Stimulated activated naive CD8-positive, alpha-beta T cell treated with anti-CD3 and anti-CD28 coated beads, Interleukin-15, Interleukin-2, amounts not matched to agents 100 U/mL and 50 U/mL, for 24 hours (primary cell): Measurements from ENCODE around the gene PIN1.
A peak's percentile ranks its signal among the peaks of the same experiment; 100 is the strongest.

Experiments
- ATAC-seq: fragments of 150-1000 bp; cut with Tn5 transposase; one replicate; pipeline ENCODE4 v1.10.0; 2021
- DNase-seq: peaks from one replicate; pipeline ENCODE4 v3.0.0; 2021

Gene PIN1

DNA sequence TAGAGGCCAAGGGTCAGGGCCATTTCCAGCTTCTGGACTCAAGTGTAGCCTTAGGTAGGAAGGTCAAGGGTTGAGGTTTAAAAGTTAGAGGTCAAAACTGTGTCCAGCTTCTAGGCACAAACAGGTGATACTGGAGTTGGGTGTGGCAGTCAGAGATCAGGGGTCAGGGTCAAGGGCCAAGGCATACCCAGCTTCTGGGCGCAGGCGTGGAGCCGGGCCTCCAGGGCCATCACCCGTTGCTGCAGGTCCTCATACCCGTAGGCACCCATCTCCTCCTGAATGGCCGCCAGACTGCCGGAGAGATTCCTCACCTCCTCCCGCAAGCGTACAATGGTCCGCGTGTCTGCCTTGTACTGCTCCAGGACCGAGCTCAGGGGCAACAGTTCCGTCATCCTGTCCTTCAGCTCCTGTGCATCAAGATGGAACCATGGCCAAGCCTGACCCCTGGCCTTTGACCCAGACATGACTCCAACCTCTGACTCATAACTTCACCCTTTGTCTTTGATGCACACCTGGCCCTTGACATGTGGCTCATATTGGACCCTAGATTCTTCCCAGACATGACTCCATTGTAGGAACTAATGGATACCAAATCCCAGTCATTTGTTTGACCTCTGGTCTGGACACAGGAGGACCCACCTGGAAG lies 22.1 kb downstream of the PIN1 start:
- no peak for ATAC-seq
- no peak for DNase-seq

DNA sequence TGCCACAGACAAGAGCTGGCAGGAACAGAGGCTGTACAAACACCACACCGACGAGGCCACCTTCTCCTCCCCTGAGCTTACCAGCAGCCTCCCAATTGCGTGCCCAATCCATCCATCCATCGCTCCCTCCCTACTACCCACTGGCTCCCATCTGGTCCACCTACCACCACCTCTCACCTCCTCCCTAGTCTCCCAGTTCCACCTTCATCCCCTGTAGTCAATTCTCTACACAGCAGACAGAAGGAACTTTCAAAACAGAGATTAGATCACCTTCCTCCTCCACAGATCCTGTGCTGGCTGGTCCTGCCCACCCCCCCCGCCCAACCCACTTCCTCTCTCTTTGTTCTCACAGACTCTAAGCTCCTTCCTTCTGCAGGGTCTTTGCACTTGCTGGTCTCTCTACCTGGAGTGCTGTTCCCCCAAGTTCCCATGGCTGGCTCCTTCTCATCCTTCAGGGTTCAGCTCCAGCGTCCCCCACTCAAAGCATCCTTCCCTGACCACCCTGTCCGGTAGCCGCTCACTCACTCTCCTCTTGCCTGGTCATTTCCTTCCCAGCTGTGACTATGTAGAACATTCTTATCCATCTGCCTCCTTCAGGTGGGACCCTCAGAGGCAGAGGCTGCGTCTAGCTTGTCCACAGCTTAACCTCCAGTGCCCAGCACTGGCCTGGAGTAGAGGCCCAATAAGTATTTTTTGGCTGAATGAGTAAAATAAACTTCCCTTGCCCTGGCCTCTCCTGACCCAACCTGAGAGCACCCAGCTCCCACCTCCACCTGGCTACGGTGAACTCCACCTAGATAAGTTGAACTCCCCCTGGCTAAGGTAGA lies 23.0 kb downstream of the PIN1 start:
- peak; percentile 68 for ATAC-seq

DNA sequence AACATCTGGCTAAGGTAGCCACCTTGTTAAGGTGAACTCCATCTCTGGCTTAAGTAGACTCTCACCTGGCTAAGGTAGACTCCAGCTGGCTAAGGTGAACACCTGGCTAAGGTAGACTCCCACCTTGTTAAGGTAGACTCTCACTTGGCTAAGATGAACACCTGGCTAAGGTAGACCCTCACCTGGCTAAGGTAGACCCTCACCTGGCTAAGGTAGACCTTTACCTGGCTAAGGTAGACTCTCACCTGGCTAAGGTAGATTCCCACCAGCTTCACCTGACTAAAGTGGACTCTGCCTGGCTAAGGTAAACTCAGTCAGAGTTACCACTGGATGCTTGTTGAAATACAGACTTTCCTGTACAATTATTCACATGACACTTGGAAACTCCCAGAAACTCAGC lies 23.6 kb downstream of the PIN1 start:
- no peak for ATAC-seq
- DNase-seq, result no peak

More for the DNA sequence above, 23.0 kb downstream of the PIN1 start:
- DNase-seq, result no peak

DNA sequence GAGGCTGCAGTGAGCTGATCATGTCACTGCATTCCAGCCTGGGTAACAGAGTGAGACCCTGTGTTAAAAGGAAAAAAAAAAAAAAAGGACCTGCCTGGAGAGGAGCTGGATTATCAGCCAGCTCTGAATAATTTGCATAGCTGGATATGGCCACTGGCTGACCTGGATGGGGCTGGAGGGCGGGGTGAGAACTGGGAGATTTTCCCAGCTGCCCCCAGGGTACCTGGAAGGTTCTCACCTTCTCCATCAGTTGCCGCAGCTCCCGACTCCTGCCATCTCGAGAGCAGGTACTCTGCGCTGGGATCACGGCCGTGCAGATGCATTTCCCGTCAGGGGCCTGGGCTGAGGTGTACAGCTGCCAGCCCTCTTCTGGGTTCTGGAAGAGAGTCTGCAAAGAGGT lies 25.3 kb downstream of the PIN1 start:
- DNase-seq, result no peak
- no peak for ATAC-seq

DNA sequence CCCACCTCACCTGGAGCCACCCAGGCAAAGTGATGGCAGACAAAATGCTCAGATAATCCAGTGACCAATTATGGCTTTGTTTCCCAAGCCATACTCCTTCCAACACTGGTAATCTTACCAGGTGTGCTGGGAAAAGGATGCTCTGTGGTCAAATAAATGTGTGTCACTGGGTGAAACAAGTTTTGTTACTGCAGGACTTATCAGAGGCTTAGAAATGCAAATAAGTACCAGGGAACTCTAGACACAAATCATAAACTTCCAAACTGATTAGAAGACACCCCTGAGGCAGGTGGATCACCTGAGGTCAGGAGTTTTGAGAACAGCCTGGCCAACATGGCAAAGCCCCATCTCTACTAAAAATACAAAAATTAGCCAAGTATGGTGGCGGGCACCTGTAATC lies 26.4 kb downstream of the PIN1 start:
- ATAC-seq (no peak), DNase-seq (no peak)

DNA sequence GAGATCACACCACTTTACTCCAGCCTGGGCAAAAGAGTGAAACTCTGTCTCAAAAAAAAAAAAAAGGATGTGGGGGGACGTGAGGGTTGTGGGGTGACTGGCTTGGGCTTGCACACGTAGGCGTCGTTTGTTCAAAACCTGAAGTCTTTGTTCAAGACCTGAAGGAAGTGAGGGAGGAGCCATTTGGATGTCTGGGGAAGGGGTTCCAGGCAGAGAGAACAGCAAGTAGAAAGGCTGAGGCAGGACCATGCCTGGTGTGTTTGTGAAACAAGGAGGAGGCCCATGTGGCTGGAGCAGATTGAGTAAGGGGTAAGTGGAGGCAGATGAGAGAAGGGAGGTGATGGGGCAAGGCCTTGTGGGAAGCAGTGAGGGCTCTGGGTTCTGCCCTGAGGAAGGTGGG lies 27.8 kb downstream of the PIN1 start:
- DNase-seq, result no peak

DNA sequence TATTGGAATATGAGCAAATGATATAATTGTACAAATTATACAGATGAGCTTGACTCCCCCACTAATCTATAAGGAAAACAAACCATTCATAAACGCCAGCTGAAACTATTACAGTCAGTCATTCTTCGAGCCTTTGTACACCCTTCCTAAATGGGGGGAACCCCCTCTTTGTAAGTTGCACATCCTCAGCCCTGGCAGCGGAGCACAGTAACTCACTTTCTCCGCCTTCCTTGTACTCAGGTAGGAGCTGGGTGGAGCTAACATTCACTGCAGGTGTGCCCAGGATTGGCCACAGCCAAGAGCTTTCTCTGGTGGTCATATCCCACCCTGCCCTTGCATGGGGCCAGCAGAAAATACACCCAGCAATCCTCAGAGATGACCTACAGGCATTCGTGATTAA lies 28.6 kb downstream of the PIN1 start:
- ATAC-seq (peak; percentile 78), DNase-seq (no peak)

More for the DNA sequence above, 27.8 kb downstream of the PIN1 start:
- no peak for ATAC-seq

DNA sequence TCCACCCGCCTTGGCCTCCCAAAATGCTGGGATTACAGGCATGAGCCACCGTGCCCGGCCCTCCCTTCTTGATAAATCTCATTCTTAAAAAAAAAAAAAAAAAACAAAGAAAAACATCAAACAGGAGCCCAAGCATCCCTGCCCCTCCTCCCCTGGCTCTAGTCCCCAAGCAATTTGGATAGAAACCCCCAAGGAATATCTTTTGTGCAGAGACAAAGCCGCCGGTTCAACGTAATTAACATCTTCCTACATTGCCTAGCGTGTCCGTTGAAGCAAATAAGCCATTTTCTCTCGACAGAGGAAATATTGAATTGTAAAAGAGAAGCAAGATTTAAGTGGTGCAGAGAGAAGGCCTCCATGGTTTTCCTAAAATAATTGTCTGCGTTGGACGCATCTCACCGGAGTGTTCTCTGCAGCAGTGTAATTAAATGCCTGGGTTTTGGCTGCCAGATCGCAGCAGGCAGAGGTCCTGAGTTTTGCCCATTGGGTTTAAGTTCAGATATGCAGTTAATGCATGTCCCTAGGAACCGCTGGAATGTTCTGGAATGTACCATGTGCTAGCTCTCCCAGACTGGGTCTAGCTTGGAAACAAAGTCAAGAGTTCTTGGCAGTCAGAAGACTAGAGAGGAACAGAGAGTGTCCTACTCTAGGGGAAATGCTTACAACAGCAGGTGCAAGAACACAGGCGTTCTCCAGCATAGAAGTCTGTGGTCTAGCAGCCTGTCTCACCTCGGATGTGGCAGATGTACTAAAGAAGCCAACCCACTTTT lies 30.8 kb downstream of the PIN1 start:
- DNase-seq, result no peak
- ATAC-seq, result peak; percentile 35

DNA sequence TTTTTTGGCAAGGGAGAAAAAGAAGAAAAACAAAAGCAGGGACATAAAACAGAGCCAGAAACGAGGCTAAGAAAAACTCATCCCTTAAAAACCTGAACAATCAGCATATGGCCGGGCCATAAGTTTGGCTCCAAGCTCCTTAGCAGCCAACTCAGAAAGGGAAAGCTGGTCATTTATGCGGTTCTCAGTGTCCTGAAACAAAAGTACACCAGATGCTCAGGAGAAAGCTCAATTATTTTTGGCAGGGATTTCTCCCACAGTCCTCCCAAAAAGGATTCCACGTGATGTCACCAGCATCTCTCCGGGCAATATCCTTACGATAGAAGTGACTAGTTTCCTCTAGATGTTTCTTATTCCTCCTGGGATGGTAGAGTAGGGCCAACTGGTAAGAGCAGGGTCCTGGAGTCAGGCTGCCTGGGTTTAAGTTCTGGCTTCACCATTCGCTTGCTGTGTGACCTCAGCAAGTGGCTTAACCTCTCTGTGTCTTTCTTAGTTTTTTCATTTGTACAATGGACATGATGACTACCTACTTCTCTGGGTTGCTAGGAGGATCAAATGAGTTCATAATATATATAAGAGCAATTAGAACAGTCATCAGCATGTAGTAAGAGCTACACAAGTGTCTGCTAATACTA lies 34.0 kb downstream of the PIN1 start:
- ATAC-seq, result no peak

DNA sequence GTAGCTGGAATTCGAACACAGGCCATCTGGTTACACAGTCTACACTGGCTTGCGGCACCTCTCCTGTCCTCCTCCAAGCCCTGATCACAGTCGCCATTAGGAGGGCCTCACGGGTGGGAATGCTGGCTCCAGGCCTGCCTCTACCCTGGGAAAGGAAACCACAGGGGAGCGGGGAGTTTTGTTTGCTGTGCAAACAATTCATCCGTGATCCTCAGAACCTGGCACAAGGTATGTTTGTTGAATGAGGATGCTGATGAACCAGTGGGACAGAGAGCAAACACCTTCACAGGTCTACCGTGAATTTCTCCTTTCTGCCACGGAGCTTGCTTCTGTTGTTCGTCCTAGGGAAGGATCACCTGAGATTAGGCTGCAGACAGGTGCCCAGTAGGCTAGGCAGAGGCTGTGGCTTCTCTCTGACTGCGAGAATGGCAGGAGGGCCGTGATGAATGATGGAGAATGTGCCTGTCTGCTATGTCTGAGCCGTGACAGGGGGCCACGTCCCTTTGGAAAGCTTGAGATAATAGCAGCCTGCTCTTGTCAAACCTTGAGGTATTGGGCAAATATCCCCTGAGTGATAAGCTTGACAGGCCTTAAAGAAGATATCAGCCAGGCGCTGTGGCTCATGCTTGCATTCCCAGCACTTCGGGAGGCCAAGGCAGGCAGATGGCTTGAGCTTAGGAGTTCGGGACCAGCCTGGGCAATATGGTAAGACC lies 36.7 kb downstream of the PIN1 start:
- DNase-seq, result no peak
- no peak for ATAC-seq

More for the DNA sequence above, 34.0 kb downstream of the PIN1 start:
- no peak for DNase-seq

DNA sequence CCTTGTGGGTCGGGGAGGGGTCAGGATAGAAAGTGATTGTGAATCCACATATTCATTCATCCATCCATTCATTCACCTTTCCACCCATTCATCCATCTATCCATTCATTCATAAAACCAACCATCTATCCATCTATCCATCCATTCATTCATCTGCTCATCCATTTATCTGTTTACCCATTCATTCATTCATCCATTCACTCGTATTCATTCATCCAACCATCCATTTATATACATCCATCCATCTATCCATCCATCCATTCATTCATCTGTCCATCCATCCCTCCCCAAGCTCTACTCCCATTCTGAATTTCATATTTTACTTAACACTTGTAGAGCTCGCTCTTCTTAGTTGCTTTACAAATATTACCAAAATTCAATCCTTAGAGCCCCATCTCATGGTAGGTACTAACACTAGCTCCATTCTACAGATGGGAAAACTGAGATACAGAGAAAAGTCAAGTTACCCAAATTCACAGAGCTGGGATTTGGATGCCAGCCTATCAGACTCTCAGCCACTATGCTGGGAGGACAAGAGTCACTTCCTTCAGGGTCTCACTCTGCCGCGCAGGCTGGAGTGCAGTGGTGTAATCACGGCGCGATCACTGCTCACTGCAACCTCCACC lies 37.6 kb downstream of the PIN1 start:
- no peak for DNase-seq
- ATAC-seq, result no peak

DNA sequence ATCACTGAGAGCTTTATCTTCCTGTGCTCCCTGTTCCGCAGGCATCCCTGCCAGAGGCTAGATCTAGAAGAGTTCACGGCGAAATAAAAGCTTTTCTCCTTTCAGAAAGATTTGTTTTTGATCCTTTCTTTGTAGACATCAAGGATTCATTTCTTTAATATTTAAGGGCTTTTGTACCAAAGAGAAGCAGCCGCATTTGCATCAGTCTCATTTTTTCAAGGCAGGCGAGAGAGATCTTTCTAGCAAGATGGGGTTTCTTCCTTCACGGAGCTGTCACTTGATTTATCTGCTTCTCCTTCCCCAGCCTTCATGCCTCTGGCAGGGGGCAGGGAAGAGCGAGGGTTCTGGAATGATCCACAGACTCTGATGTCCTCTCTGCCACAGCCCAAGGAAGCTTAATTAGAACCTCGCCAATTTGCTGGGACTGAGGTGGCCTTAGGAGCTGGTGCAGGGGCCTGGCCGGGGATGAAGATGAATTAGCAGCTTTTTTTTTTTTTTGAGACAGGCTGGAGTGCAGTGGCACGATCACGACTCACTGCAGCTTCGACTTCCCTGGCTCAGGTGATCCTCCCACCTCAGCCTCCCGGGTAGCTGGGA lies 40.0 kb downstream of the PIN1 start:
- ATAC-seq (no peak), DNase-seq (no peak)

DNA sequence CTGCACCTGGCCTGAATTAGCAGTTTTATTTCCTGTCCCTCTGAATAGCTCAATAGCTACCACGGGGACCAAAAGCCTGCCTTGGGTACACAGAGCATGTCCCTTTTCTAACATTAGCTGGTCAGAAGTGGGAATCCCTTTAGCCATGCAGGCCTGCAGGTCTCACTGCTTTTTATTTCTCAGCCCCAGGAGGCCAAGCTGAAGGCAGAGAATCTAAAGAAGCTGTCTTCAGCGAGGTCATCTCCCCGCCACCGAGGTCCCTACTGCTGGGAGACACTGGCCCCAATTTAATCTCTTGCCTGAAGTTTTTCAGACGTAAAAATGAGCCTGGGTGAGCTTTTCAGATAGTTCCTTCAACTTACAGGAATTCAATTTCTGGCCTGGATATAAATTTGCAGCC lies 40.7 kb downstream of the PIN1 start:
- ATAC-seq (no peak), DNase-seq (no peak)

DNA sequence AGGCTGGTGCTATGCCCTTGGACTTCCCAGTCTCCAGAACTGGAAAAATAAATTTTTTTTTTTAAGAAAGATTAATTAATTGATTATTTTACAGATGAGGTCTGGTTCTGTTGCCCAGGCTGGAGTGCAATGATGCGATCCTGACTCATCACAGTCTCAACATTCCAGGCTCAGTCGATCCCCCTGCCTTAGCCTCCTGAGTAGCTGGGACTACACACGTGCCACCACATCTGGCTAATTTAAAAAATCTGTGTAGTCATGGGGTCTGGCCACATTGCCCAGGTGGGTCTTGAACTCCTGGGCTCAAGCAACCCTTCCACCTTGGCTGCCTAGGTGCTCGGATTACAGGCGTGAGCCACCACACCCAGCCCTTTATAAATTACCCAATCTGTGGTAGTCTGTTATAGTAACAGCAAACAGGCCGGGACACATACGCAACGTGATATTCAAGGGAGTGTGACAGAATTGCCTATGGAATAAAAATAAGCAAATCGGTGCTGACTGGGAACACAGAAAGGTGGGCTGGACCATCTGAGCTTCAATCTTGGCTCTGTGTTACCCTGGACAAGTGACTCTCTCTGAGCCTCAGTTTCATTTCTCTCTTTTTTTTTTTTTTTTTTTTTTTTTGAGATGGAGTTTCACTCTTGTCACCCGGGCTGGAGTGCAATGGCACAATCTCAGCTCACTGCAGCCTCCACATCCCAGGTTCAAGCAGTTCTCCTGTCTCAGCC lies 42.8 kb downstream of the PIN1 start:
- ATAC-seq (no peak), DNase-seq (no peak)

DNA sequence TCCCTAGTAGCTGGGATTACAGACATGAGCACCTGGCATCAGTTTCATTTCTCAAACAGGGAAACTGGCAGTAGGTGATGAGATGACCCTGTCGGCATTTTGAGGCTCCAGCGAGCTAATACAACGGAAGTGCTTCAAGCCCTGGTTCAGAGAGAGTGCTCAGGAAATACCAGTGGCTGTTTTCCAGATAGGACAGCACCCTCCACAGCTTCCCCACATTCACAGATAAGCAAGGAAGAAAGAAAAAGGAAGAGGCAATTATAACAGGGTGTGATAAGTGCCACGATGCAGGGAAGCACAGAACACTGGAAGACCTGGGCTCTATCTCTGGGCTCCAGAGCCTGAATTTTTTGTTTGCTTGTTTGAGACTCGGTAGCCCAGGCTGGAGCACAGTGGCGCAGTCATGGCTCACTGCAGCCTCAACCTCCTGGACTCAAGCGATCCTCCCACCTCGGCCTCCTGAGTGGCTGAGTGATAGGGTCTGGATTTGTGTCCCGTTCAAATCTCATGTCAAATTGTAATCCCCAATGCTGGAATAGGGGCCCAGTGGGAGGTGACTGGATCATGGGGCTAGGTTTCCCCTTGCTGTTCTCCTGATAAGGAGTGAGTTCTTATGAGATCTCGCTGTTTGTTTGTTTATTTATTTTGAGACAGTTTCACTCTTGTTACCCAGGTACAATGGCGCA lies 43.5 kb downstream of the PIN1 start:
- ATAC-seq, result no peak
- DNase-seq, result no peak

DNA sequence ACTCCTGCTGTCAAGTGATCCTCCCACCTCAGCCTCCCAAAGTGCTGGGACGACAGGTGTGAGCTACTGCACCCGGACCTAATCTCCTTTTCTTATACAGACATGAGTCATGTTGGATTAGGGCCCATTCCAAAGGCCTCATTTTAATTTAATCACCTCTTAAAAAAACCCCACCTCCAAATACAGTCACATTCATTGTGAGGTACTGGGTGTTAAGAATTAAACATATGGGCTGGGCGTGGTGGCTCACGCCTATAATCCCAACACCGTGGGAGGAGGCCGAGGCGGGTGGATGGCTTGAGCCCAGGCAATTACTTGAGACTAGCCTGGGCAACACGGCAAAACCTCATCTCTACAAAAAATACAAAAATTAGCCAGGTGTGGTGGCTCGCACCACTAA lies 46.6 kb downstream of the PIN1 start:
- no peak for ATAC-seq
- DNase-seq, result no peak

DNA sequence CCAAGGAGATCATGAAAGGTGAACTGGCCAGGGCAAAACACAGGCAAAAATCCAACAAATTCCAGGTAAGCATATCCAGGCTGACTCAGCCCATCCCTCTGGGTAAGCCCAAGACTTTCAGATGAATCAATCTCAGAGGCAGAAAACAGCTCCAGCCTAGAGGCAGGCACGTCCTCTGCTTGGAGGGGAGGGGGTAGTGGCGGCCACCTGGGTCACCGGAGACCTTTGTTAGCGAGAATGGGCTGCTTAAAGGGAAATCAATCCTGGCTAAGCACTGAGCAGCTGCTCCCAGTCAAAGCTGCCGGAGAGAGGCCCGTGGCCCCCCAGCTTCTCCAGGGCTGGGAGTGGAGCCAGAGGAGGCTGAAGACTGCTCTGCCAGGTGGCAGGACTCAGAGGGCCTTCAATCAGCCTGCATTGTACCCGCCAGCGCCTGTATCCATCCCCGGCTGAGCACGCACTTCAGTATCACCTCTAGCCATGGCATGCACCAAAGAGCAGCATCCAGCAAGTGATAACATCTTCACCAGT lies 48.2 kb downstream of the PIN1 start:
- ATAC-seq (no peak), DNase-seq (no peak)

DNA sequence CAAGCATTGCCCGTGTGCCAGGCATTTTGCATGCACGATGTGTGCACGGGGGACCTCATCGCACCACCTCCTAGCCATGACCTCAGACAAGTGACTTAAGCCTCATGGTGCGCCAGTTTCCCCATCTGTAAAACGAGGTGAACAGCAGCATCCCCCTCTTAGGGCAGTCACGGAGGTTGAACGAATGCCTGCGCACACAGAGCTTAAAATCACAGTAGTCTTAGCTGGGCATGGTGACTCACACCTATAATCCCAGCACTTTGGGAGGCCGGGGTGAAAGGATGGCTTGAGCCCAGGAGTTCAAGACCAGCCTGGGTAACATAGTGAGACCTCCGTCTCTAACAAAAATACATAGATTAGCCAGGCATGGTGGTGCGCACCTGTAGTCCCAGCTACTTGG lies 48.6 kb downstream of the PIN1 start:
- ATAC-seq, result no peak

DNA sequence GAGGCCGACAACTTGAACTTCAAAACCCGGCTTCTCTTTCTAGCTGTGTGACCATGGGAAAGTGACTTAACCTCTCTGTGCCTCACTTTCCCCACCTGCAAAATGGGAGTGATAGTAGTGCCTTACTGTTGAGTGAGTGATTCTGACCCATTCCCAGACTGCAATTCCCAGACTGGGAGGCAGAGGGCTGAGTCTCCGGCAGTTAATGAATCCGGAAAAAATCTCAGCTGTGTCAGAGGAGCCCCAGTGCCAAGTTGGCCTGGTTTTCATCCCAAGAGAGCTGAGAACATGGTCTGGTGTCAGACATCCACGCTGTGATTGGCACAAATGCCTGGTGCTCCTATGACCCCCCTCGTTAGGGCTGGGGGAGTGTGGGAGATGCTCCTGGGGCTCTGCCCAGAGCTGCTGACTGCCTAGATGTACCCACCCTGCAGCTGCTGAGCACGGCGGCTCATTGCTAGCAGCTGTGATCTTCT lies 50.0 kb downstream of the PIN1 start:
- DNase-seq, result no peak
- no peak for ATAC-seq

More for the DNA sequence above, 48.6 kb downstream of the PIN1 start:
- DNase-seq, result no peak
